K562 (cell line): ENCODE data around the gene SPI1. TPM values are rescaled to one million over a fixed set of nuclear protein-coding genes. Genes with fewer than 3 reads are reported as not detected.

Source experiments
- ATAC-seq: fragments of 200-7000 bp; cut with Tn5 transposase; 3 replicates; pipeline ENCODE4 v1.9.1; 2020; ENCODE audit warnings: moderate library complexity
- BruUV-seq: library from RNA; stranded (reverse); fragments of 400-500 nt; replicated peaks from 2 replicates; lab custom pipeline; 2021; lab: Mats Ljungman, UMichigan
- CTCF ChIA-PET: fragments of 300-600 bp; formaldehyde crosslinking; extraction: SDS; loops from one replicate; lab custom pipeline; 2021; ENCODE audit warnings: low intra/inter-chr PET ratio; lab: Yijun Ruan, JAX
- POLR2A ChIA-PET: fragments of 300-600, 350-650 bp; sonication (Branson Sonifier 250); formaldehyde crosslinking; extraction: SDS; loops from one replicate; lab custom pipeline; 2021; ENCODE audit warnings: antibody characterized with exemption, inconsistent platforms; lab: Yijun Ruan, JAX
- DNase-seq, 4 experiments: peaks; one replicate each; pipeline versions ENCODE4 v3.0.0 to v3.0.0-alpha.2; 2011 to 2018; ENCODE audit warnings: low spot score in 3 of 4, mixed read lengths in 3 of 4; ENCODE audit errors: extremely low read depth in 1 of 4
- FAIRE-seq: peaks from 2 replicates; lab custom pipeline; 2011; peaks lifted over from hg19 to GRCh38; lab: Jason Lieb, UNC
- H2AFZ ChIP-seq: 2 replicates; pipeline ENCODE4 v1.6.0; 2011; ENCODE audit warnings: low read depth, low read length, control low read depth, inconsistent platforms
- H3K27ac ChIP-seq: fragments of 200-600 bp; 3 replicates; pipeline ENCODE4 v1.8.0; 2011; ENCODE audit warnings: low read depth, mild to moderate bottlenecking, control low read depth, inconsistent platforms, low read length, moderate library complexity, mixed read lengths; ENCODE audit errors: extremely low read depth
- H3K27me3 ChIP-seq, 2 experiments: fragments of 300-600 bp in 1 of 2; 2 replicates in 1 of 2; 3 replicates in 1 of 2; pipeline versions ENCODE4 v1.6.0 to v1.8.0; 2011; ENCODE audit warnings: inconsistent platforms in 2 of 2, low read length in 2 of 2, mild to moderate bottlenecking in 1 of 2, mixed read lengths in 1 of 2, moderate library complexity in 1 of 2; ENCODE audit not compliant: control insufficient read depth in 2 of 2, insufficient read depth in 2 of 2
- H3K36me3 ChIP-seq: fragments of 300-600 bp; 3 replicates; pipeline ENCODE4 v1.8.0; 2011; ENCODE audit warnings: mild to moderate bottlenecking, low read length, inconsistent platforms; ENCODE audit not compliant: control insufficient read depth, insufficient read depth
- H3K4me1 ChIP-seq, 2 experiments: fragments of 200-600 bp in 1 of 2; replicated peaks in 1 of 2; 2 replicates in 1 of 2; 3 replicates in 1 of 2; pipeline versions ENCODE4 v1.5.1 to v1.8.0; 2011; ENCODE audit warnings: inconsistent platforms in 2 of 2, low read length in 2 of 2, mild to moderate bottlenecking in 1 of 2, mixed read lengths in 1 of 2, moderate library complexity in 1 of 2; ENCODE audit not compliant: control insufficient read depth in 2 of 2, insufficient read depth in 2 of 2
- H3K4me2 ChIP-seq: 2 replicates; pipeline ENCODE4 v1.6.1; 2011; ENCODE audit warnings: low read length, control low read depth, inconsistent platforms, mixed read lengths; ENCODE audit not compliant: insufficient read depth
- H3K4me3 ChIP-seq: fragments of 200-600 bp; sonication (generic), shearing (Covaris generic); 2 replicates; pipeline ENCODE4 v1.5.1; 2016; ENCODE audit warnings: control low read depth, inconsistent platforms
- H3K79me2 ChIP-seq: fragments of 200-600 bp; 3 replicates; pipeline ENCODE4 v1.8.0; 2011; ENCODE audit warnings: low read length, inconsistent platforms; ENCODE audit not compliant: control insufficient read depth, insufficient read depth
- H3K9ac ChIP-seq, 2 experiments: 2 replicates each; pipeline versions ENCODE4 v1.6.0 to v1.6.1; 2011; ENCODE audit warnings: low read depth in 2 of 2, low read length in 2 of 2, control low read depth in 1 of 2, inconsistent platforms in 1 of 2, mild to moderate bottlenecking in 1 of 2, mixed read lengths in 1 of 2; ENCODE audit not compliant: insufficient read depth in 1 of 2
- H3K9me1 ChIP-seq: one replicate; pipeline ENCODE4 v1.6.0; 2011; ENCODE audit warnings: inconsistent platforms, mild to moderate bottlenecking, low read length, moderate library complexity; ENCODE audit not compliant: control insufficient read depth, insufficient read depth
- H3K9me3 ChIP-seq: replicated peaks from 2 replicates; pipeline ENCODE4 v1.5.1; 2011; ENCODE audit warnings: low read depth, low read length, inconsistent platforms; ENCODE audit not compliant: control insufficient read depth, insufficient read depth
- H4K20me1 ChIP-seq: replicated peaks from 2 replicates; pipeline ENCODE4 v1.6.1; 2011; ENCODE audit warnings: low read length, inconsistent platforms, mixed read lengths; ENCODE audit not compliant: control insufficient read depth, insufficient read depth
- CEBPG ChIP-seq, 3 experiments: fragments of 200-800 bp in 1 of 3; sonication (Bioruptor generic) in 1 of 3; sonication (generic) in 1 of 3; formaldehyde crosslinking in 1 of 3; IDR thresholded peaks in 2 of 3; conservative IDR thresholded peaks in 1 of 3; 2 replicates each; pipeline versions ENCODE4 v1.6.1 to v1.8.0; 2016 to 2022; ENCODE audit warnings: missing compliant biosample characterization in 2 of 3, missing genetic modification characterization in 2 of 3, mild to moderate bottlenecking in 1 of 3, missing genetic modification reagents in 1 of 3
- CHD4 ChIP-seq: fragments of 200-600 bp; sonication (generic); IDR thresholded peaks from 3 replicates; pipeline ENCODE4 v1.6.1; 2012; ENCODE audit warnings: low read depth, mild to moderate bottlenecking, mixed read lengths, low read length, inconsistent platforms; ENCODE audit not compliant: insufficient read depth, insufficient replicate concordance, poor library complexity, severe bottlenecking
- IRF9 ChIP-seq: fragments of 450-650 bp; IDR thresholded peaks from 2 replicates; pipeline ENCODE4 v1.6.1; 2016; ENCODE audit warnings: missing biosample characterization, missing genetic modification characterization
- PHF21A ChIP-seq: fragments of 450-650 bp; IDR thresholded peaks from 2 replicates; pipeline ENCODE4 v1.6.1; 2017; ENCODE audit warnings: low read depth, borderline replicate concordance
- RBM14 ChIP-seq: fragments of 200-400 bp; formaldehyde crosslinking; IDR thresholded peaks from 2 replicates; pipeline ENCODE4 v1.6.1; 2018; ENCODE audit warnings: low read depth, mild to moderate bottlenecking, low read length, moderate library complexity, borderline replicate concordance; ENCODE audit not compliant: insufficient read depth
- ZBTB8A ChIP-seq: fragments of 450-650 bp; IDR thresholded peaks from 2 replicates; pipeline ENCODE4 v1.6.1; 2018; ENCODE audit warnings: mild to moderate bottlenecking, moderate library complexity; ENCODE audit not compliant: partially characterized antibody
- ZFX ChIP-seq: sonication (generic); formaldehyde crosslinking; IDR thresholded peaks from 2 replicates; pipeline ENCODE4 v1.8.0; 2022; ENCODE audit warnings: mild to moderate bottlenecking, missing genetic modification reagents, moderate library complexity
- ZNF586 ChIP-seq: fragments of 450-650 bp; formaldehyde crosslinking; conservative IDR thresholded peaks from 2 replicates; pipeline ENCODE4 v1.4.0; 2020; ENCODE audit warnings: mild to moderate bottlenecking, moderate library complexity
- WGBS: fragments of 100-300 bp; shearing (Covaris generic); methylation state at CpG from one replicate; pipeline ENCODE4 v1.1.6; 2016; ENCODE audit warnings: low coverage, mixed read lengths; ENCODE audit not compliant: insufficient coverage; ENCODE audit errors: missing lambda C conversion rate; 5-methylcytosine and 5-hydroxymethylcytosine counted together
- in situ Hi-C: fragments of 300-500 bp; cut with MboI; formaldehyde crosslinking; loops from 4 replicates; pipeline ENCODE4 v1.15.0; 2018; ENCODE audit warnings: inconsistent platforms, mixed read lengths
- intact Hi-C: fragments of 100-400 bp; cut with micrococcal nuclease; formaldehyde crosslinking; loops from 2 replicates; pipeline ENCODE4 v1.14.2; 2022
- polyA plus RNA-seq, 8 experiments: library from polyadenylated mRNA; depleted of rRNA in 4 of 8; stranded (reverse) in 5 of 8; unstranded in 3 of 8; fragments of >200 nt; fragmentation: Nextera tagmentation in 2 of 8; fragmentation: Illumina TruSeq in 1 of 8; extraction: Ambion mirVana in 2 of 8; extraction: Trizol in 1 of 8; gene quantifications; 2 replicates each; pipeline versions ENCODE4 v1.2.1 to v1.2.3, GENCODE V29; 2011 to 2014; ENCODE audit warnings: inconsistent platforms in 1 of 8, missing spikeins in 1 of 8
- total RNA-seq, 7 experiments: library from RNA; depleted of rRNA in 6 of 7; stranded (reverse); fragments of >200 nt in 6 of 7; fragmentation: Illumina TruSeq in 2 of 7; extraction: Trizol in 2 of 7; gene quantifications; 2 replicates each; pipeline versions ENCODE4 v1.2.1 to v1.2.3, GENCODE V29; 2011 to 2021; ENCODE audit warnings: low replicate concordance in 1 of 7
- TF ChIP-seq, protein P1 (sequence below): fragments of 250-450 bp; sonication (Bioruptor Pico); IDR thresholded peaks from 2 replicates; pipeline ENCODE4 v1.5.0; 2021; ENCODE audit warnings: mild to moderate bottlenecking, moderate library complexity

The SPI1 gene
- total and polyA plus RNA-seq, 9 of the 15 experiments (the other 6 are each of a cell fraction or from before 2014, with no cell fraction given): 0.10 to 33.7 (median 10.3) TPM

- H4K20me1 ChIP-seq: no peaks in the 10 kb centered on the region
- H3K79me2 ChIP-seq: no peaks in the 10 kb centered on the region
- peak overlapping the region in 1 of 2 experiments; percentile 80; a peak in 2 of 4 replicates for H3K9ac ChIP-seq
- no peaks in the 10 kb centered on the region for H3K9me1 ChIP-seq
- no peak overlapping the region for H3K4me3 ChIP-seq
- H3K36me3 ChIP-seq: no peaks in the 10 kb centered on the region
- ATAC-seq: no peak
- H2AFZ ChIP-seq: no peak overlapping the region; the same call in 1 of the 2 replicates
- no peak for FAIRE-seq
- WGBS: 100% methylated on average over 1 of the region's 1 CpG
- no peak for TF ChIP-seq IRF9 (tag)
- TF ChIP-seq CEBPG (CRISPR knock-in tag; IDR thresholded peaks at IDR 0.05): no peak
- no peak for TF ChIP-seq CEBPG (tag; conservative IDR thresholded peaks at IDR 0.05 in 1 of 2, IDR thresholded peaks at IDR 0.05 in 1 of 2)
- 0 out of 2 replicates have a peak, but pooled peaks have one; percentile 11 for TF ChIP-seq ZFX (CRISPR knock-in tag)
- no peak for DNase-seq
- ChIA-PET POLR2A (no interaction called here), CTCF (no interaction called here)
- BruUV-seq: no TSS peak
- peaks cover 39 to 55% of the 10 kb centered on the region in 2 experiments for H3K4me1 ChIP-seq
- no peaks in the 10 kb centered on the region for H3K9me3 ChIP-seq
- intact Hi-C loops (no loop called here), in situ Hi-C loops (no loop called here)
- H3K4me2 ChIP-seq: no peak overlapping the region
- no peaks in the 10 kb centered on the region for H3K27me3 ChIP-seq
- H3K27ac ChIP-seq: no peak overlapping the region
Measured at GRCh38 chr11:47398551-47398950, 20.2 kb upstream of the SPI1 start.

- POLR2A ChIA-PET: interaction anchor here (1.8 kb wide), 1 partner anchor 9 kb away, joined by 8 read pairs; no protein-coding TSS in a partner anchor
- 86% methylated on average over 3 of the region's 3 CpGs for WGBS
- Histone ChIP-seq H3K27me3 (no peaks in the 10 kb centered on the region), H2AFZ (peak overlapping the region; percentile 7; the same call in 1 of the 2 replicates), H3K4me2 (no peak overlapping the region), H3K79me2 (no peaks in the 10 kb centered on the region), H3K27ac (no peak overlapping the region), H3K9me1 (no peaks in the 10 kb centered on the region), H3K4me3 (no peak overlapping the region), H3K9me3 (no peaks in the 10 kb centered on the region), H3K9ac (peak overlapping the region in 1 of 2 experiments; percentile 23; a peak in 1 of 4 replicates), H3K4me1 (peaks cover 38 to 56% of the 10 kb centered on the region in 2 experiments), H3K36me3 (no peaks in the 10 kb centered on the region), H4K20me1 (no peaks in the 10 kb centered on the region)
- in situ Hi-C loops: no loop called here
- CTCF ChIA-PET: no interaction called here
- intact Hi-C loops: no loop called here
- BruUV-seq: no TSS peak
- FAIRE-seq: no peak
- no peak for ATAC-seq
- DNase-seq: no peak
- no peak for TF ChIP-seq PHF21A
- no peak for TF ChIP-seq ZNF586 (CRISPR knock-in tag)
- no peak for TF ChIP-seq ZBTB8A
- TF ChIP-seq CHD4: no peak
- TF ChIP-seq, protein P1, sequence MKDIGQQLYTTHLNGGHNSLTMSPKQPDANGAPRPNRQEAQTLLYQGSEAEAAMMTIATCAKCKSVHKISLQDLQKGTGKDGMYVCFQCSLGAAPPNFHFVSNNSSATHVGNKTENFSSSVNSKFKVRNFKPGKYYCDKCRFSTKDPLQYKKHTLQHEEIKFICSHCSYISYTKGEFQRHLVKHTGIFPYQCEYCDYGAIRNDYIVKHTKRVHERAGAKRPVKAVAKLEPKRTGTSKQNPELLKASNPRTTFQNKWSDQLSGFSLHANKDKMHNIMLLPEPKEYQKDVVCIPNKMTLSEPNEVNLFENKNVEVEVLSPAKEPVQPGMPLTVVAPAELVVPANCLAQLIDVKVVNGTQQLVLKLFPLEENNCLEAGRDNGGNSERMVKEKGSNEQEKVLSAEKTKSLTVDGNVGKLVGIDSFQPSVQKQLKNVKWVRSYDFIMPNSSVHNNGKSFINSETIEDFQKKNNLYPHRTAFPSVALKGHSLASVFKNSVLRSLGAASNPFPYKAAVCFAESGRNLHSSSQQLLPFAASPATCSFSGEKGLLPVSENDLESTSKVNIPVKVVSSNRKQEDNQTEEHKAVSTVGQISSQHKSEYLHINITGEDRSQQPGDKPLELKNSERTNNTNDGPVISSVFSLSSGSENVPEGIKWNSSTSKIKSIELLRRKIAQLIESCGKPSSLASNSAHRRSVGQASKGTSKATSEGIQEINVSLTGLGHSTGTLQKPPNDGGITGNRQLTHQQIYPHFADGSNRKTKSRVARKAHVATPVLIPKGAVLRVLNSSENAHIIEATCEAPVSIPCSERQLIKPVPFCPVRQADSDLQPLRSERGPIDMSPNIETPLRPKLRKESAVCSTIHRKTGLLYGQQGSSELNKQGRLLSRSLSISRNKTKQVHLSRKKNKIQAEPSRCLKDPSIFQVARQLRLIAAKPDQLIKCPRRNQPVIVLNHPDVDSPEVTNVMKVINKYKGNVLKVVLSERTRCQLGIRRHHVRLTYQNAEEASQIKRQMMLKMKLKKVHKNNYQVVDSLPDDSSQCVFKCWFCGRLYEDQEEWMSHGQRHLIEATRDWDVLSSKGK (CRISPR knock-in tag): no peak
- no peak for TF ChIP-seq RBM14
Measured at GRCh38 chr11:47398011-47398410, 19.7 kb upstream of the SPI1 start.
